H1 (cell line): ENCODE results near the gene GRIA3. TPM values are rescaled to one million over a fixed set of nuclear protein-coding genes. Genes with fewer than 3 reads are reported as not detected.

Source experiments
- ASH2L ChIP-seq: fragments of 200-600, 300-600 bp; sonication (generic); IDR thresholded peaks from one replicate; pipeline ENCODE4 v1.7.1; 2017; ENCODE audit warnings: low read length
- CBX5 ChIP-seq: fragments of 300-800, 300-1000 bp; sonication (generic); IDR thresholded peaks from 2 replicates; pipeline ENCODE4 v1.7.1; 2016; ENCODE audit warnings: antibody characterized with exemption, low read length, low read depth
- GABPA ChIP-seq: IDR thresholded peaks from 2 replicates; pipeline ENCODE4 v1.6.1; 2011; ENCODE audit warnings: mild to moderate bottlenecking, low read length, moderate library complexity, borderline replicate concordance; ENCODE audit not compliant: insufficient read depth
- NRF1 ChIP-seq: IDR thresholded peaks from 2 replicates; pipeline ENCODE4 v1.6.1; 2011; ENCODE audit warnings: mild to moderate bottlenecking, low read depth, low read length, improper control_type of control experiment
- POU5F1 ChIP-seq: IDR thresholded peaks from 2 replicates; pipeline ENCODE4 v1.6.1; 2011; ENCODE audit warnings: low read depth, mild to moderate bottlenecking, low read length, moderate library complexity
- RNF2 ChIP-seq: fragments of 200-900, 300-1000 bp; sonication (generic); IDR thresholded peaks from 2 replicates; pipeline ENCODE4 v1.7.1; 2016; ENCODE audit warnings: borderline replicate concordance, low read depth, mild to moderate bottlenecking, antibody characterized with exemption, low read length; ENCODE audit not compliant: poor library complexity, severe bottlenecking; ENCODE audit errors: missing control alignments
- SIRT6 ChIP-seq: IDR thresholded peaks from one replicate; pipeline ENCODE4 v1.7.1; 2012; ENCODE audit warnings: low read length, inconsistent platforms
- polyA plus RNA-seq, 7 experiments: library from polyadenylated mRNA; depleted of rRNA in 3 of 7; stranded (reverse) in 5 of 7; unstranded in 2 of 7; fragments of >200 nt in 5 of 7; fragments of 200-250 nt in 2 of 7; gene quantifications; 1 replicate in 5 of 7; 2 replicates in 1 of 7; 4 replicates in 1 of 7; pipeline versions ENCODE4 v1.2.1 to v1.2.3, GENCODE V29; 2011 to 2013; ENCODE audit warnings: missing spikeins in 2 of 7, mixed read lengths in 2 of 7
- total RNA-seq: library from RNA; stranded (reverse); fragmentation: NEBNext Ultra II Directional; extraction: Animal tissue kit (Norgen Biotek cat#: 25700); gene quantifications from 2 replicates; pipeline ENCODE4 v1.2.1, GENCODE V29; 2021

Gene GRIA3
- total and polyA plus RNA-seq, 2 of the 8 experiments (the other 6 are each of a cell fraction or from before 2014, with no cell fraction given), result 2.6 to 3.0 TPM

- TF ChIP-seq SIRT6 (no peak), CBX5 (no peak), POU5F1 (no peak), ASH2L (no peak), NRF1 (no peak), GABPA (no peak), RNF2 (no peak)
Observed at GRCh38 chrX:123518791-123519190, 334.7 kb downstream of the GRIA3 start (continued).
